ENCODE data around the gene TSFM.

TSFM gene

GRCh38 chr12:57811028-57811755, 28.6 kb downstream of the TSFM start:
- Histone ChIP-seq H3K27ac (replicated peaks) (no peak overlapping the region), H3K4me3 (replicated peaks; ENCODE audit: insufficient read depth, low read length) (no peak overlapping the region), H3K27me3 (ENCODE audit: insufficient read depth, poor library complexity, severe bottlenecking) (no peaks in the 10 kb centered on the region)
- no peak for DNase-seq (ENCODE audit: low read depth in 1 of 2, low spot score in 1 of 2)
- TF ChIP-seq REST (IDR thresholded peaks at IDR 0.05; ENCODE audit: insufficient replicate concordance, low read depth) (no peak), POLR2AphosphoS5 (IDR thresholded peaks at IDR 0.05; ENCODE audit: low read depth) (no peak), SPI1 (IDR thresholded peaks at IDR 0.05; ENCODE audit: borderline replicate concordance, low read depth) (no peak), CTCF (IDR thresholded peaks at IDR 0.05; ENCODE audit: insufficient read depth, low read length) (no peak), GABPA (IDR thresholded peaks at IDR 0.05; ENCODE audit: low read depth) (no peak)

- DNase-seq (ENCODE audit: low read depth in 1 of 2, low spot score in 1 of 2), result no peak
- Histone ChIP-seq H3K27me3 (ENCODE audit: insufficient read depth, poor library complexity, severe bottlenecking) (no peaks in the 10 kb centered on the region), H3K27ac (replicated peaks) (no peak overlapping the region), H3K4me3 (replicated peaks; ENCODE audit: insufficient read depth, low read length) (no peak overlapping the region)
- TF ChIP-seq POLR2AphosphoS5 (IDR thresholded peaks at IDR 0.05; ENCODE audit: low read depth) (no peak), REST (IDR thresholded peaks at IDR 0.05; ENCODE audit: insufficient replicate concordance, low read depth) (no peak), SPI1 (IDR thresholded peaks at IDR 0.05; ENCODE audit: borderline replicate concordance, low read depth) (no peak), GABPA (IDR thresholded peaks at IDR 0.05; ENCODE audit: low read depth) (no peak), CTCF (IDR thresholded peaks at IDR 0.05; ENCODE audit: insufficient read depth, low read length) (no peak)
These were observed 30.8 kb downstream of the TSFM start for GRCh38 chr12:57813111-57813970.

- H3K27me3 ChIP-seq (ENCODE audit: insufficient read depth, poor library complexity, severe bottlenecking), result no peaks in the 10 kb centered on the region
- no peak overlapping the region for H3K27ac ChIP-seq (replicated peaks)
- no peak for TF ChIP-seq CTCF (IDR thresholded peaks at IDR 0.05; ENCODE audit: insufficient read depth, low read length)
- no peak for TF ChIP-seq POLR2AphosphoS5 (IDR thresholded peaks at IDR 0.05; ENCODE audit: low read depth)
- TF ChIP-seq GABPA (IDR thresholded peaks at IDR 0.05; ENCODE audit: low read depth), result no peak
- no peak for TF ChIP-seq REST (IDR thresholded peaks at IDR 0.05; ENCODE audit: insufficient replicate concordance, low read depth)
- TF ChIP-seq SPI1 (IDR thresholded peaks at IDR 0.05; ENCODE audit: borderline replicate concordance, low read depth), result no peak
- no peak overlapping the region for H3K4me3 ChIP-seq (replicated peaks; ENCODE audit: insufficient read depth, low read length)
- DNase-seq (ENCODE audit: low read depth in 1 of 2, low spot score in 1 of 2), result no peak
These were observed 31.6 kb downstream of the TSFM start for GRCh38 chr12:57813971-57814772.
